IMR-90 (cell line): ENCODE measurements around the gene AUTS2.

Experiments
- CEBPB ChIP-seq: IDR thresholded peaks from 2 replicates; pipeline ENCODE4 v1.6.1; 2012; ENCODE audit warnings: low read depth, low read length, improper control_type of control experiment
- CHD1 ChIP-seq: IDR thresholded peaks from 2 replicates; pipeline ENCODE4 v1.6.1; 2012; ENCODE audit warnings: low read depth, low read length, improper control_type of control experiment
- FOS ChIP-seq: fragments of 150-350 bp; IDR thresholded peaks from 2 replicates; pipeline ENCODE4 v1.6.1; 2016; ENCODE audit warnings: low read depth, low read length
- MXI1 ChIP-seq: IDR thresholded peaks from 2 replicates; pipeline ENCODE4 v1.6.1; 2012; ENCODE audit warnings: low read depth, mild to moderate bottlenecking, low read length, moderate library complexity, borderline replicate concordance
- POLR2A ChIP-seq: IDR thresholded peaks from 2 replicates; pipeline ENCODE4 v1.6.1; 2012; ENCODE audit warnings: mild to moderate bottlenecking, low read depth, low read length
- RAD21 ChIP-seq: IDR thresholded peaks from 2 replicates; pipeline ENCODE4 v1.6.1; 2012; ENCODE audit warnings: low read length, improper control_type of control experiment
- SMC3 ChIP-seq: fragments of 150-350 bp; IDR thresholded peaks from 2 replicates; pipeline ENCODE4 v1.6.1; 2016; ENCODE audit warnings: low read depth, mild to moderate bottlenecking, antibody characterized with exemption, low read length, moderate library complexity
- TF ChIP-seq, protein P1 (sequence below): conservative IDR thresholded peaks from 2 replicates; pipeline ENCODE4 v1.5.1; 2012; ENCODE audit warnings: mild to moderate bottlenecking, low read depth, low read length, improper control_type of control experiment
- TF ChIP-seq, protein P2 (sequence below): fragments of 150-350 bp; IDR thresholded peaks from 2 replicates; pipeline ENCODE4 v1.6.1; 2017; ENCODE audit warnings: mild to moderate bottlenecking, antibody characterized with exemption, low read length, low read depth

DNA sequence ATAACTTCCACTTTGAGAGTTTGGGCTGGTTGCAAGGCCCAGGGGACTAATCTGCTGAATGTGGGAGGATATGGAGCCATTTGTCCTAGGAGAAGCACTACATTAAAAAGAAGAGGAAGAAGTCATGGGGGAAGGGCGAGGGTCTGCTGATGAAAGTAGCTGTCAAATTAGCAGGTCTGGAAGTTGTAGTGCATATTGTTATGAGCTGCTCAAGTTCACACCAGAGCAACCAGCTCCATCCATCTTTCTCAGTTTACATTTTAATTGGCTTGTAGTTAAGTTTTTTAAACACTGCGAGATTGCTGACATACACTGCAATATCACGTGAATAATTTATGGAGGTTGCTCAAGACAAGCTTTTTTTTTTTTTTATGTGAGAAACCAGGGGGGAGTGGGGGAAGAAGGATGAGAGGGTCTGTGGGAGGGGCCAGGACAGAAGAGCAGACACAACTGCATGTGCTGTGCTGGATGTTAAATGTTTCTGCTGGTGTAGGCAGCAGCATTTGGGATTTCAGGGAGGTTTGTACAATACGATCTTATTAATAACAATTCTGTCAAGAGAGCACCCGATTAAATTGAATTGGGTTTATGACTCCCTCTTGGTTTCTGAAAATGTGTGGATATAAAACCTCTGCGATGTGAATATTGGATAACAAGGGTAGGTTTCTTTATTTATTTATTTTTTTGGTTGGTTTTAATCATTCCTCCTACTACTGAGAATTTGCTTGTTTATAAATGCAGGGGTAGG is 774.7 kb downstream of the AUTS2 start:
- TF ChIP-seq POLR2A (no peak), CEBPB (no peak), CHD1 (no peak), SMC3 (no peak), RAD21 (no peak), FOS (no peak), MXI1 (no peak)
- TF ChIP-seq, protein P1, sequence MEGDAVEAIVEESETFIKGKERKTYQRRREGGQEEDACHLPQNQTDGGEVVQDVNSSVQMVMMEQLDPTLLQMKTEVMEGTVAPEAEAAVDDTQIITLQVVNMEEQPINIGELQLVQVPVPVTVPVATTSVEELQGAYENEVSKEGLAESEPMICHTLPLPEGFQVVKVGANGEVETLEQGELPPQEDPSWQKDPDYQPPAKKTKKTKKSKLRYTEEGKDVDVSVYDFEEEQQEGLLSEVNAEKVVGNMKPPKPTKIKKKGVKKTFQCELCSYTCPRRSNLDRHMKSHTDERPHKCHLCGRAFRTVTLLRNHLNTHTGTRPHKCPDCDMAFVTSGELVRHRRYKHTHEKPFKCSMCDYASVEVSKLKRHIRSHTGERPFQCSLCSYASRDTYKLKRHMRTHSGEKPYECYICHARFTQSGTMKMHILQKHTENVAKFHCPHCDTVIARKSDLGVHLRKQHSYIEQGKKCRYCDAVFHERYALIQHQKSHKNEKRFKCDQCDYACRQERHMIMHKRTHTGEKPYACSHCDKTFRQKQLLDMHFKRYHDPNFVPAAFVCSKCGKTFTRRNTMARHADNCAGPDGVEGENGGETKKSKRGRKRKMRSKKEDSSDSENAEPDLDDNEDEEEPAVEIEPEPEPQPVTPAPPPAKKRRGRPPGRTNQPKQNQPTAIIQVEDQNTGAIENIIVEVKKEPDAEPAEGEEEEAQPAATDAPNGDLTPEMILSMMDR = no peak
- TF ChIP-seq, protein P2, sequence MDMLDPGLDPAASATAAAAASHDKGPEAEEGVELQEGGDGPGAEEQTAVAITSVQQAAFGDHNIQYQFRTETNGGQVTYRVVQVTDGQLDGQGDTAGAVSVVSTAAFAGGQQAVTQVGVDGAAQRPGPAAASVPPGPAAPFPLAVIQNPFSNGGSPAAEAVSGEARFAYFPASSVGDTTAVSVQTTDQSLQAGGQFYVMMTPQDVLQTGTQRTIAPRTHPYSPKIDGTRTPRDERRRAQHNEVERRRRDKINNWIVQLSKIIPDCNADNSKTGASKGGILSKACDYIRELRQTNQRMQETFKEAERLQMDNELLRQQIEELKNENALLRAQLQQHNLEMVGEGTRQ = no peak
